CD4-positive, alpha-beta T cell treated with Interferon gamma for 1 hour (primary cell): Measurements from ENCODE around the gene GLI3.

Experiments used
- DNase-seq: peaks from one replicate; pipeline ENCODE4 v3.0.0-alpha.2; 2020

Gene GLI3

GRCh38 chr7:41956705-41957104 lies 280.3 kb downstream of the GLI3 start:
- no peak for DNase-seq

GRCh38 chr7:41955893-41956675 lies 280.9 kb downstream of the GLI3 start:
- no peak for DNase-seq

- no peak for DNase-seq
These were observed 281.6 kb downstream of the GLI3 start for GRCh38 chr7:41955451-41955850.

- DNase-seq = no peak
These were observed 282.0 kb downstream of the GLI3 start for GRCh38 chr7:41954976-41955375.

GRCh38 chr7:41948503-41948902 lies 288.5 kb downstream of the GLI3 start:
- DNase-seq = no peak

GRCh38 chr7:41943094-41943577 lies 293.9 kb downstream of the GLI3 start:
- peak; percentile 66 for DNase-seq

GRCh38 chr7:41942468-41943093 lies 294.4 kb downstream of the GLI3 start:
- no peak for DNase-seq

GRCh38 chr7:41940760-41941343 lies 296.2 kb downstream of the GLI3 start:
- peak; percentile 47 for DNase-seq

GRCh38 chr7:41938371-41938770 lies 298.6 kb downstream of the GLI3 start:
- DNase-seq = no peak

- no peak for DNase-seq
These were observed 303.6 kb downstream of the GLI3 start for GRCh38 chr7:41933427-41933826.

- DNase-seq = no peak
These were observed 305.8 kb downstream of the GLI3 start for GRCh38 chr7:41931263-41931646.

GRCh38 chr7:41930538-41931262 lies 306.3 kb downstream of the GLI3 start:
- DNase-seq = no peak

- DNase-seq = no peak
These were observed 308.2 kb downstream of the GLI3 start for GRCh38 chr7:41928781-41929180.

GRCh38 chr7:41928166-41928565 lies 308.8 kb downstream of the GLI3 start:
- DNase-seq = no peak

GRCh38 chr7:41927380-41927779 lies 309.6 kb downstream of the GLI3 start:
- DNase-seq = no peak

GRCh38 chr7:41925946-41926345 lies 311.1 kb downstream of the GLI3 start:
- DNase-seq = no peak

GRCh38 chr7:41924796-41925195 lies 312.2 kb downstream of the GLI3 start:
- no peak for DNase-seq

- DNase-seq = no peak
These were observed 314.6 kb downstream of the GLI3 start for GRCh38 chr7:41922373-41922772.

GRCh38 chr7:41921453-41921981 lies 315.5 kb downstream of the GLI3 start:
- DNase-seq = no peak

GRCh38 chr7:41918597-41918996 lies 318.4 kb downstream of the GLI3 start:
- no peak for DNase-seq

GRCh38 chr7:41916450-41916927 lies 320.5 kb downstream of the GLI3 start:
- no peak for DNase-seq

GRCh38 chr7:41915871-41916270 lies 321.1 kb downstream of the GLI3 start:
- DNase-seq = no peak
